Measurements from ENCODE around the gene SHB. TPM values are rescaled to one million over a fixed set of nuclear protein-coding genes. Genes with fewer than 3 reads are reported as not detected.

The SHB gene
- total RNA-seq, 8 experiments from 2014 or later: 2.8 to 12.8 (median 8.7) TPM

GRCh38 chr9:37978983-37979382 is 90.0 kb downstream of the SHB start:
- Histone ChIP-seq H3K4me3 (no peak overlapping the region), H3K27ac (no peak overlapping the region), H3K4me1 (replicated peaks in 1 of 2) (peaks cover 7 to 26% of the 10 kb centered on the region in 2 donors)
- in situ Hi-C loops (cut with MboI; ENCODE audit: low pct_unique_long_range_greater_than_20kb in 2 of 9, low sequenced_read_pairs in 9 of 9, unreplicated experiment in 9 of 9): no loop called here
- ATAC-seq (replicated peaks in 6 of 8): no peak
- WGBS, 10 experiments: 0 to 100% (median 72%) methylated on average over 1 to 2 of the region's 3 CpGs; no CpG with 5 or more reads in 4 of the 10 experiments

- Histone ChIP-seq H3K4me1 (replicated peaks in 1 of 2) (peaks cover 7 to 26% of the 10 kb centered on the region in 2 donors), H3K27ac (no peak overlapping the region), H3K4me3 (no peak overlapping the region)
- in situ Hi-C loops (cut with MboI; ENCODE audit: low pct_unique_long_range_greater_than_20kb in 2 of 9, low sequenced_read_pairs in 9 of 9, unreplicated experiment in 9 of 9): no loop called here
- WGBS, 10 experiments: 50 to 95% (median 74%) methylated on average over 2 to 6 of the region's 6 CpGs; no CpG with 5 or more reads in 1 of the 10 experiments
- ATAC-seq (replicated peaks in 6 of 8): peak in 5 of 8 experiments; percentile 58 to 85 (median 65)
Observed at GRCh38 chr9:37978481-37978864, 90.6 kb downstream of the SHB start.

- Histone ChIP-seq H3K27ac (no peak overlapping the region), H3K4me3 (no peak overlapping the region), H3K4me1 (replicated peaks in 1 of 2) (peaks cover 7 to 26% of the 10 kb centered on the region in 2 donors)
- WGBS, 10 experiments: 37 to 96% (median 73%) methylated on average over 2 to 5 of the region's 5 CpGs; no CpG with 5 or more reads in 3 of the 10 experiments
- peak in 5 of 8 experiments; percentile 45 to 86 (median 68) for ATAC-seq (replicated peaks in 6 of 8)
- in situ Hi-C loops (cut with MboI; ENCODE audit: low pct_unique_long_range_greater_than_20kb in 2 of 9, low sequenced_read_pairs in 9 of 9, unreplicated experiment in 9 of 9): no loop called here
Observed at GRCh38 chr9:37977851-37978480, 91.1 kb downstream of the SHB start.

DNA sequence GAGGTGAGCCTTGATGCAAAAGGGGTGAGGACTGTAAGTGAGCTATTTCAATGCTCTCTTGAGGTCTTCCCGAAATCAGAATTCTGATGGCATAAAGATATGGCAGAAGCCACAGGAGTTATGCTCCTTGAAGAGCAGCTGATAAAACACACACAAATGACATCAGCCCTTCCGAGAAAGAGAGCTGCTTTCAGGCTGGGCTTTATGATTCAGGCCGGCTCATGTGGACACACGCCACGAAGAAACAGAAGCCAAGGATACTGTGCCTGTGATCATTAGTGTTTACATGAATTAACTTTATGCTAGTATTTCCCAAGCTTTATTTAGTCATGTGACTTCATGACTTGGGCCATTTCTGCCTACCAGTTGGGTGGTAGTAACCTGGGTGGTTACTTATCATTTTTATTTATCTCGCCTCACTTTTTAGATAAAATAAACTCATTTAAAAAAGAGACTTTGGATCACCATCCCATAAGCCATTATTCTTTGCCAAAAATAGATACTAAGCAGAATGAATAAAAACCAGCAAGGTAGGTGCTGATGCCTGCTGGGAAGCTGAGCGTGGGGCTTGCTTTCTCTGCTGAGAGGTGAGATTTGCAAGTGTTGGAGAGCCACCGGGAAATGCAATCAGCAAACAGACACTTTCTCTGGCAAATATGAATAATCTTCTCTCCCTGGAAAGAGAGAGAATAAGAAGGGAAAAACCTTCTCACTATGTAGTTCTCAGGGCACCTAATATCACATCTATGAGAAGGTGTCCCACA is 92.1 kb downstream of the SHB start:
- in situ Hi-C loops (cut with MboI; ENCODE audit: low pct_unique_long_range_greater_than_20kb in 2 of 9, low sequenced_read_pairs in 9 of 9, unreplicated experiment in 9 of 9): no loop called here
- peaks cover 7 to 26% of the 10 kb centered on the region in 2 donors for H3K4me1 ChIP-seq (replicated peaks in 1 of 2)
- 60 to 83% (median 68%) methylated on average over 2 to 5 of the region's 8 CpGs; no CpG with 5 or more reads in 1 of the 10 experiments for WGBS, 10 experiments
- H3K27ac ChIP-seq: no peak overlapping the region
- H3K4me3 ChIP-seq: no peak overlapping the region
- ATAC-seq (replicated peaks in 6 of 8): peak; percentile 57 to 93 (median 74)

DNA sequence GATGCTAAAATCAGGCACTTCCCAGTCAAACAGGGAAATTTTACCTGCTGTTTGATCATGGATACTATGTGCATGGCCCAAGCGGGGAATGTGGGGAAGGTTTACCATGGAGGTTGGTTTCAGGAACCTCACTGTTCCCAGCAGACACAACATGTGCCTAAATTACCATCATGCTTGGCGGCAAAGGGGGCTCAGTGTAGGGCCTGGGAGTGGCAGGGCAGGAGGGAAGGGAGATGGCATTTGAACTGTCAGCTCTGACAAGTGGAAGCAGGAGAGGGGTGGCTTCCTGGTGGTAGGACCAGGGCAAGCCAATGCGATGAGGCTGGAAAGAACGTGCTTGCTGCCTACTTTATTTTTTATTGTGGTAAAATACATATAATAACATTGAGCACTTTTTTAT is 93.4 kb downstream of the SHB start:
- Histone ChIP-seq H3K4me1 (replicated peaks in 1 of 2) (peaks cover 7 to 26% of the 10 kb centered on the region in 2 donors), H3K27ac (no peak overlapping the region), H3K4me3 (no peak overlapping the region)
- WGBS, 10 experiments: 83 to 100% (median 100%) methylated on average over 1 to 4 of the region's 4 CpGs; no CpG with 5 or more reads in 1 of the 10 experiments
- in situ Hi-C loops (cut with MboI; ENCODE audit: low pct_unique_long_range_greater_than_20kb in 2 of 9, low sequenced_read_pairs in 9 of 9, unreplicated experiment in 9 of 9): no loop called here
- no peak for ATAC-seq (replicated peaks in 6 of 8)

GRCh38 chr9:37974506-37975173 is 94.4 kb downstream of the SHB start:
- H3K4me3 ChIP-seq: no peak overlapping the region
- WGBS, 10 experiments: 54 to 100% (median 88%) methylated on average over 2 to 6 of the region's 18 CpGs; no CpG with 5 or more reads in 1 of the 10 experiments
- peaks cover 7 to 26% of the 10 kb centered on the region in 2 donors for H3K4me1 ChIP-seq (replicated peaks in 1 of 2)
- H3K27ac ChIP-seq: no peak overlapping the region
- ATAC-seq (replicated peaks in 6 of 8): no peak
- in situ Hi-C loops (cut with MboI; ENCODE audit: low pct_unique_long_range_greater_than_20kb in 2 of 9, low sequenced_read_pairs in 9 of 9, unreplicated experiment in 9 of 9): loop anchor here in 1 of 9 experiments (25.0 kb wide), 1 partner anchor 263 kb away; no protein-coding TSS in a partner anchor

DNA sequence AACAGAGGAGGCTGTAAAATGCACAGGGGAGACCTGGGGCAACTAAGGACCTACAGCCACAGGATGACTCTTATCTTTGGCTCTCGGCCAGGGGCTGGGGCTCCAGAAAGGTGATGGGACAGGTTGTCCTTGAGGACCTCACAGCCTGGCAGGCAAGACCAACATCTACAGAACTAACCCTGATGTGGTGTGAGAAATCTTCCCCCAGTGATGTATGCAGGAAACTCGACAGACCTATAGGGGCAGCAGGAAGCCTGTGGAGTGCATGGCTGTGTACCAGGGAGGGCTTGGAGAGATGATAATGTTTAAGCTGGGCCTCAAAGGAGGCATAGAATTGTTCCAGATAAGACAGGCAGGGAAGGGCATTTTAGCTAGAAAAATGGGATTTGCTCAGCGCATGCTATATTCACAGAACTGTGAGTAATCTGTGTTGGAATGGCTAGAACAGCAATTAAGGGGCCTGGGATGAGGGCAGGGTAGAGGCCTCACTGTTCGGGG is 96.6 kb downstream of the SHB start:
- WGBS, 10 experiments: 50 to 100% (median 79%) methylated on average over 1 to 3 of the region's 4 CpGs; no CpG with 5 or more reads in 1 of the 10 experiments
- in situ Hi-C loops (cut with MboI; ENCODE audit: low pct_unique_long_range_greater_than_20kb in 2 of 9, low sequenced_read_pairs in 9 of 9, unreplicated experiment in 9 of 9): loop anchor here in 1 of 9 experiments (25.0 kb wide), 1 partner anchor 265 kb away; no protein-coding TSS in a partner anchor
- Histone ChIP-seq H3K27ac (no peak overlapping the region), H3K4me3 (no peak overlapping the region), H3K4me1 (replicated peaks in 1 of 2) (peaks cover 0 to 6% of the 10 kb centered on the region in 2 donors)
- peak in 5 of 8 experiments; percentile 18 to 57 (median 46) for ATAC-seq (replicated peaks in 6 of 8)

GRCh38 chr9:37971691-37972090 is 97.3 kb downstream of the SHB start:
- no peak for ATAC-seq (replicated peaks in 6 of 8)
- Histone ChIP-seq H3K27ac (no peak overlapping the region), H3K4me3 (no peak overlapping the region), H3K4me1 (replicated peaks in 1 of 2) (no peaks in the 10 kb centered on the region)
- in situ Hi-C loops (cut with MboI; ENCODE audit: low pct_unique_long_range_greater_than_20kb in 2 of 9, low sequenced_read_pairs in 9 of 9, unreplicated experiment in 9 of 9): loop anchor here in 1 of 9 experiments (25.0 kb wide), 1 partner anchor 266 kb away; no protein-coding TSS in a partner anchor
- WGBS, 10 experiments: 68 to 83% (median 76%) methylated on average over 1 to 2 of the region's 2 CpGs; no CpG with 5 or more reads in 6 of the 10 experiments

DNA sequence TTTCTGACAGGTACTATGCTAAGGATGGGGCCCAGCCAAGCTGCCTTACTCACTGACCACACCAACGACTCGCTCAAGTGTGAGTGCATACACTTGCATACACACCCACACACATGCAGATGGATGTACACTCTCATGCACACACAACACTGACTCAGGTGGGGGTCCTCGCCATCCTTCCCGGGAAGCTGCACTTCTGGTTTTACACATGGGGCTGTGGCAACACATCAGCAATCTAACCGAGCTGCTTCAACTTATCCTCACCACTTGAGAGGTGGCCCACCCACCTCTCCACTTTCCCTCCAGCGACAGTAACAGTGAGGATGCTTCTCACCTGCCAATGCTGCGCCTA is 97.9 kb downstream of the SHB start:
- no peak overlapping the region for H3K27ac ChIP-seq
- no peak overlapping the region for H3K4me3 ChIP-seq
- in situ Hi-C loops (cut with MboI; ENCODE audit: low pct_unique_long_range_greater_than_20kb in 2 of 9, low sequenced_read_pairs in 9 of 9, unreplicated experiment in 9 of 9): loop anchor here in 1 of 9 experiments (25.0 kb wide), 1 partner anchor 266 kb away; no protein-coding TSS in a partner anchor
- no peaks in the 10 kb centered on the region for H3K4me1 ChIP-seq (replicated peaks in 1 of 2)
- ATAC-seq (replicated peaks in 6 of 8): peak in 2 of 8 experiments; percentile 10 to 13
- 57 to 100% (median 91%) methylated on average over 1 to 4 of the region's 7 CpGs; no CpG with 5 or more reads in 7 of the 10 experiments for WGBS, 10 experiments

DNA sequence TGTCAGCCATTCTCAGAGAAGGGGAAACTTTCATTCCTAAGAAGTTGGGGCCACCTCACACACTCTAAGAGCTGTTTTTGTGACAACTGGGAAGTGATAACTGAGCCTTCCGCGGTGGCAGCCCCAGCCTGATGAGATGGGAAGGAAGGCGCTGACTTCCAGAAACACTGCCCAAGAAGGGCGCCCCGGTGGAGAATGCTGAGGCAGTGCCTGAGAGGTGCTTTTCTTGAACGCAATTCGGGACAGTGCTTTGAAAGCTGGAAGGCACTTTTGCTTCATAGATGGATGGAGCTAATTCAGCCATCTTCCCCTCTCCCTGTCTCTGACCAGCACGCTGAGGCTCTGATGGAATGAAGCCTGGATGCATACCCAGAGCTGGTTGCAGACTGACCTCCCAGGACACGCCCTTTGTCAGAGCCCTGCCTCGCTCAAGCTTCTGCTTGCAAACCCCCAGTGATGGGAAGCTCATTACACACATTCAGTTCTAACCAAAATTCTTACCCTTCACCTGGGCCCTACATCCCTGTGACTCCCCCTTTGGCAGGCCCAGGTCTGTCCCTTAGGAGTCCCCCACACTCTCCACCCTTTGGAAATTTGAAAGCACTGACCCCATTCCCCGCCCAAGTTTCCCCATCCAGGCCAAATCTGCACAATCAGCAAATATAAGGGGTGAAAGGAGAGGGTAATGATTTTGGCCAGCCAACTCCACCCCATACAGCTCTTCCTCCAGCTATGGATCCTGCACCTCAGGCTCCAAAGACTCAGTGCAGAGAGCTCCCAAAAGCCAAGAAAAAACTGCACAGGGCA is 98.5 kb downstream of the SHB start:
- peak in 2 of 8 experiments; percentile 28 to 51 for ATAC-seq (replicated peaks in 6 of 8)
- H3K4me3 ChIP-seq: no peak overlapping the region
- 60 to 100% (median 88%) methylated on average over 1 to 11 of the region's 11 CpGs; no CpG with 5 or more reads in 3 of the 10 experiments for WGBS, 10 experiments
- H3K4me1 ChIP-seq (replicated peaks in 1 of 2): no peaks in the 10 kb centered on the region
- H3K27ac ChIP-seq: no peak overlapping the region
- in situ Hi-C loops (cut with MboI; ENCODE audit: low pct_unique_long_range_greater_than_20kb in 2 of 9, low sequenced_read_pairs in 9 of 9, unreplicated experiment in 9 of 9): loop anchor here in 1 of 9 experiments (25.0 kb wide), 1 partner anchor 267 kb away; no protein-coding TSS in a partner anchor

DNA sequence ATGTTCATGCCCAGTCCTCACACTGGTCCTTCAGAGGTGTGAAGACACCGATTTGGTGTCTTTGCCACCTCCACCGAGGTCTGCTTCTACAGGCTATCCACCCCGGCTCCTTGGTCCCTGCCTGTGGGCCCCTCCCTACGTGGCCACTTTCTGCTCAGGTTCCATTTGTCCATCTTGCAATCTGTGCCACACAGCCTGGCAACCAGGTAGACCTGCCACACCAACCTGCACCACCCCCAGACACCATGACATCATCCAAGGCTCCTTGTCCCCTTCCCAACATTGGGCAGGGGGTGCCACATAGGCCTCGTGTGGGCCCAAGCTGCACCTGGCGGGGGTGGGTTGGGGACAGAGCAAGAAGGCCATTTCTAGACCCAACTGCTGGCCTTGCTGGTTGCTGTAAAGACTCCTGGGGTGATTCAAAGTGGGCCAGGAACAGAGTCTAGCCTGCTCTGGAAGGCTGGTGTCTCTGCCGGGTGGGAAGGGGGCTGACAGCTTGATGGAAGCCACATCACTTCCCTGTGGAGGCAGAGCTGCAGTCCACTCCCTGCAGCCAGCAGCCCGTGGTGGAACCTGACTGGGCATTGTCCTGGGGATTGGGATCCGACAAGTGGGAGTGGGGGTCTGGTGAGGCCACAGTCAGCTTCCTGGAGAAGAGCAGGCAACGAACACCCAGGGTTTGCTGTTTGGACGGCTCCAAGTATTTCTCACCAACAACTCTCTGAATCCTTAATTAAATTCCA is 99.3 kb downstream of the SHB start:
- H3K4me3 ChIP-seq: no peak overlapping the region
- 81 to 100% (median 98%) methylated on average over 1 to 6 of the region's 11 CpGs; no CpG with 5 or more reads in 6 of the 10 experiments for WGBS, 10 experiments
- no peak overlapping the region for H3K27ac ChIP-seq
- in situ Hi-C loops (cut with MboI; ENCODE audit: low pct_unique_long_range_greater_than_20kb in 2 of 9, low sequenced_read_pairs in 9 of 9, unreplicated experiment in 9 of 9): loop anchor here in 1 of 9 experiments (25.0 kb wide), 1 partner anchor 268 kb away; no protein-coding TSS in a partner anchor
- ATAC-seq (replicated peaks in 6 of 8): no peak
- peaks cover 0 to under 1% of the 10 kb centered on the region in 2 donors for H3K4me1 ChIP-seq (replicated peaks in 1 of 2)
